Stimulated activated CD4-positive, alpha-beta T cell treated with anti-CD3 and anti-CD28 coated beads, Interleukin-12 subunit alpha, Interleukin-12 subunit beta, amount 100 ng/mL, for 4 hours (primary cell): ENCODE results near the gene OTUD4.
"Not testable (repeated sequence)": the region's sequence is repeated elsewhere in the genome, so short reads cannot be mapped to it uniquely, and the experiment has no call there.

Experiments used
- DNase-seq: peaks from one replicate; pipeline ENCODE4 v3.0.0-alpha.2; 2020

The OTUD4 gene

DNA sequence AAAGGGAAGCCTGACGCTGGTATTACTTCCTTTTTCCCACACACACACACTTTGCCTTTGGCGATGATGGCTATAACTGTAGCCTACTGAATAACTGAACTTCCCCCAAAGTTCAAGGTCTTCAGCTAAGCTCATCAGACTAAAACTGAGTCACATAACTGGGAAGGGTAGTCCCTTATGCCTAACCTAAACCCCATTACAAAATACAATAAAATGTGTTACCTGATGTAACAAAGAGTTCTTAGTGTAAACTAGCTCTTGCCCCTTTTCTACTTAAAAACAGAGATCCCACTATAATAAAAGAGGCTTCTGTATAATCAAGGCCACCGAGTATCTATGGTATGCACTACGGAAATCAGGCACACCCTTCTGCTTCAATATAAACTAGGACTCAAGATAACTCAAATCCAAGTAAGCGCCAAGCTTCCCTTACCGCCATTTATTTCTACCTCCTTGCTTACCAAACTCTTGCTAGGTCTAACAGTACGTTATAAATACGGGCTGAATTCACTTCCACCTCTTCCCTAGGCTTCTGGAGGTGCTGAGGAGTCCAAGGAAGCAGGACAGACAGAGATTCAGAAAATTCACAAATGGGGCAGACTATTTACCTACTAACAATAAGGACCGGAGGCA lies 2.4 kb downstream of the OTUD4 start:
- no peak for DNase-seq

DNA sequence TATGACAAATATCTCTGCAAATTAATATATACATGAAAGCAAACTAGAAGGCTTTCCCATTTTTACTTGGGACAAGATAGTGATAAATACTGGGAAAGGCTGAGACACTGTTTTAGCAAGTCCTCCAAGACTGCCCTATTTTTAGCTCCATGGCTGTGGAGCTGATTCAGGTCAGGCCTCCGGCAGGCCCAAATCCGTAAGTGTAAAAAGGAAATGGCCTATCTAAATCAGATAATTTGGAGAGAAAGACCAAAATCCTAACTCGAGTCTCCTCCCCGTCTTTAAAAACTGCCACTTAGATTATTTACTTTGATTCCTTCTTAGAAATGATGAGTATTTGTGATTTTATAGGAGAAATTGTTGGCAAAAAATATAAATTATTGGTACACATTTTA lies 2.9 kb downstream of the OTUD4 start:
- DNase-seq = no peak

DNA sequence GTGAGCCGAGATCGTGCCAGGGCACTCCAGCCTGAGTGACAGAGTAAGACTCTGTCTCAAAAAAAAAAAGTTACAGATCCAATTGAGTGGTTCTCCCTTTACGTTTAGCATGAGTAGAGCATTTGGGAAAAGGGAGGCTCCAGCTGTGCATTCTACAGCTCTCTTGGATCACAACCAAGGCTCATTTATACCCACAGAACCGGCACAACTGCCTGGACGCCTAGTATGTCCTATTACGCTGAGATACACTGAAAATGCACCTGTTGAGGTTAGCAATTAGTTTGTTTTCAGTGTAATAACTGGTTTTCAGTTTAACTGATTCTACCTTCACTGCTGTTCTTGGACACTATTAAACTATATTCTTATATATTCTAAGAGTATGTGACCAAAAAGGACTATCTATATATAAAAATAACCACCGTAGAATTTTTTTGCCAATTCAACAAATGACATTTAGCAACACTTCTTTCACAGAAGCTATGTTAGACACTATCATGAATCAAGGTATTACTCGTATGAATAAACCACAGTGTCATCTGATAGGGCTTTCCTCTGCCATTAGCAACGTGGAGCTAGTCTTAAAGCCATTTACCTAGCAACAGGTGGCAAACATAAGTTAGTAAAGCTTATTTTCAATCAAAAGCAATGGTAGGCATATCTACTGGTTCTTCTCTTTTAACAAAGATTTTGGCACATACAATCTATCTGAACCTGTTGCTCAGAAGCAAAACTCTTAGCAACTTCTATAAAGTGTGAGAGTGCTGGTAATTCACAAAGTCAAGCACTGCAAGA lies 3.6 kb downstream of the OTUD4 start:
- no peak for DNase-seq

DNA sequence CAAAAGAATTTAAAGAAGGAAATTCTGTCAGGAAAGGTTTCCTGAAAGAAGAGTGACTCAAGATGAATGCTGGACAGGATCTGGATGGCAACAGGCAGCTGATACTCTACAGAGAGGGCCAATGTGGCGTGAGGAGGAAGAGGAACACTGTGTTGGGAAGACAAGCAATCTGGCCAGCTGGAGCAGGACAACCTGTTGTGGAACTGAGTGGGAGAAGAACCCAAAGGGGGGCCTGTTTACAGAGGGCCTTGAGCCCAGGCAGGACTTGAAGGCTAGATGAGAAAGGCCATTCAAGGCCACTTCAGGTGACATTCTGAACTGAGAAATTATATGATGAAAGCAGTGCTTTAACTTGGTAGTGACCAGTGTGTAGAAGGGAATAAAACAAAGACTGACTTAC lies 8.5 kb downstream of the OTUD4 start:
- no peak for DNase-seq

DNA sequence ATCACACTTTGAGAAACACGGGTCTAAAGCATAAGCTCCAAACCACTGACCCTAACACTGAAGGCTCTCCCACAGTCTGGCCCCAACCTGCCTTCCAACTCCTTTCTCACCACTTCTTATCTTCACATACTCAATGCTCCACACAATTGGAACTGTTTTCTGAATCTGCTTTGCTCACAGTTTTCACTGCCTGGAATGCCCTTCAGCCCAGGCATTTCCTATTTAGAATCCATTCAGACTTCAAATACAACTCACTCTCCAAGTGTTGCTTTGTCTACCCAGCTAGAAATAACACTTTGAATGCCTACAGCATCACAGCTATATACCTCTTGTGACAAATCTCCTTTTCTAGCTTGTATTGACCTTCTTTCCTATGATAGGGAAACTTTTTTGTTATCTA lies 10.2 kb downstream of the OTUD4 start:
- DNase-seq = no peak

DNA sequence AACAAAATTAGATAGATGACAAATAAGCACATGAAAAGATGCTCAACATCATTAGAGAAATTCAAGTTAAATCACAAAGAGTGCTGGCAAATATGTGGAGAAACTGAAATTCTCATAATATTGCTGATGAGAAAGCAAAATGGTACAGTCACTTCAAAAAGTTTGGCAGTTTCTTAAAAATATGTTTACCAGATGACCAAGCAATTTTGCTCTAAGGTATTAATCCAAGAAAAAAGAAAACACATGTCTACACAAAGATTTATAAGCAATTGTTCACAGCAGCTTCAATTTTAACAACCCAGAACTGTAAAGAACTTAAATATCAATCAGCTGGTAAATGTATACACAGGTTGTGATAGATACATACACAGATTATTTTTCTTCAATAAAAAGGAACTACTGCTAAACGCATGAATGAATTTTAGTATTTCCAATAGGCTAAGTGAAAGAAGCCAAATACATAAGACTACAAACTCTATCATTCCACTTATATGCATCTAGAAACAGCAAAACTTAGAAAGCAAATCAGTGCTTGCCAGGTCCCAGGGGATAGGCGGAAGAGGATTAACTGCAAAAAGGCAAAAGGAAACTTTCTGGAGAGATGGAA lies 11.7 kb downstream of the OTUD4 start:
- no peak for DNase-seq

DNA sequence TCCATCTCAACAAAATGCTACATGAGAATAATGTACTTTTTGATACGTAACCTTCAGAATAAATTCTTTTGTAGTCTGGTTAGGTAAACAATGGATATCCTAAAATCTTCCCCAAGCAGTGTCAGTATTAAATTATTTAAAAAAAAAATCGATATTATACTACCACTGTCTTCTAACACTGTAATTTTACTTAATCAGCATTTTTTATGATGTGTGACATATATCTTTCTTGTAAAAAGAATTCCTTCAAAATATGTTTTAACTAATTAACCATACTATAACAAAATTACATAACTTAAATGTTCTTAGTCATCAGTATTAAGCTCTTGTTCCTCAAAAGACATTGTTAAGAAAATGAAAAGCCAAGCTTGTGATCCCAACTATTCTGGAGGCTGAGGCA lies 12.5 kb downstream of the OTUD4 start:
- no peak for DNase-seq

DNA sequence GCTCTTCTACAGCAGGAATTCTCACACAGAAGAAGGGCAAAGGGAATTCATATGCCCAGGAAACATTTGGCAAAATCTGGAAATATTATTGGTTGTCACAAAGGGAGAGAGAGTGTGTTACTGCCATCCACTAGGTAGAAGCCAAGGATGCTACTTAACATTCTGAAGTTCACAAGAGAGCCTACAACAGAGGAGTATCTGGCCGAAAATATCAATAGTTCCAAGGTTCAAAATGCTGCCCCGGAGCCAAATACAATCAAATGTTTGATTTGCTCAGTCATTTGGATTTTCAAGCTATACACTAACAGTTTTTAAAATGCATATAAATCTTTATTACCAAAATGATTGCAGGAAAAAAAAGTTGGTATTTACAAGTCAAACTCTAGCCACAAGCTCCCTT lies 18.8 kb downstream of the OTUD4 start:
- DNase-seq = no peak

DNA sequence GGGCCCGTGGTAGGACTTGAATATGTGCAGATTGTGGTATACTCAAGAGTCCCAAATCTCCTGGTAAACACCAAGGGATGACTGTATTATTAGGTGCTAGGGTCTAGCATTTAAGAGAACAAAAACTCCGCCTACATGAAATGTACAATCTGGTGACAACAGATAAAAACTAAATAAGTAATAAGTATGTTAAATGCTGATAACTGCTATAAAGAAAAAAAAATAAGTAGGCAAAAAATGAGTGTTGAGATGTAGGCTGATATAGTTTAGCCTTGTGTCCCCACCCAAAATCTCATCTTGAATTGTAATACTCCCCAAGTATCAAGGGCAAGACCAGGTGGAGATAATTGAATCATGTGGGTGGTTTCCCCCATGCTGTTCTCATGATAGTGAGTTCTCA lies 23.4 kb downstream of the OTUD4 start:
- DNase-seq = no peak

DNA sequence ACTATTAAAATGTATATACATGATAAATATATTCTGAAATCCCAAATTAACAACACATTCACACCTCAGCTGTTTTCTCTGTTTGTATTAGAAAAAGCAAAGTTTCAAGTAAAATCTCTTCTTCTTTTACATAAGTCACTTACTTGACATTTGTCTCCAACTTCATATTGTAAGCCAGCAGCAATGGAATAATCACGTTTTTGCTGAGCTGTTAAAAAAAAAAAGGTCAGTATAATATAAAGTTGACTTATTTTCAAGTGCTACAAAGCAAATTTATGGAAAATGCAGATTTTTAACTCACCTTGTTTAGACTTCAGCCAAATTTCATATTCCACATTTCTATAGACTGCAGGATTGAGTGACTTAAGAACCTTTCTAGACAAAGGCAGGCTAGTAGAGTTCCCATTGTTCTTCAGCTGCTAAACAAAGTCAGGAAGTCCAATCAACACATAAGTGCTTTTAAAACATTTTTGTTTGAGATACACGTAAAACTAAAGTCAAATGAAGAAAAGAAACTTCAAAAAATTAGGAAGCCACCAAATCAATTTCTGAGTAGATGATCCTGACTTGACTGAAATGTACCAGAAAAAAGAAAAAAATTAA lies 25.0 kb downstream of the OTUD4 start:
- DNase-seq = no peak

DNA sequence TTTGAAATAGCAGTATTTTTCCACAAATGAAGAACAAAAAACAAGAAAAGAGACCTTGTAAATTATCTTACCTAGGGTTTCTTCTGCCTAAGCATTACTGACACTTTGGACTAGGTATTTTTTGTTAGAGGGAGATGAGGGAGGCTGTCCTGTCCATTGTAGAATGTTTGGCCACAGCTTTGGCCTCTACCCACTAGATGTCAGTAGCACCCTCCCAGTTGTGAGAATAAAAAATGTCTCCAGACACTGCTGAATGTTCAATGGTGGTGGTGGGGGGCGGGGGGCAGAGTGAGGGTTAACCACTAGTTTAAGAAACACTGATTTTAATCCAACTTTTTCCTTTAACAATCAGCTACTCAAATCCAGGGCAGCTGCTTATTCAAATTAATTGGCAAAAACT lies 25.8 kb downstream of the OTUD4 start:
- DNase-seq = no peak

DNA sequence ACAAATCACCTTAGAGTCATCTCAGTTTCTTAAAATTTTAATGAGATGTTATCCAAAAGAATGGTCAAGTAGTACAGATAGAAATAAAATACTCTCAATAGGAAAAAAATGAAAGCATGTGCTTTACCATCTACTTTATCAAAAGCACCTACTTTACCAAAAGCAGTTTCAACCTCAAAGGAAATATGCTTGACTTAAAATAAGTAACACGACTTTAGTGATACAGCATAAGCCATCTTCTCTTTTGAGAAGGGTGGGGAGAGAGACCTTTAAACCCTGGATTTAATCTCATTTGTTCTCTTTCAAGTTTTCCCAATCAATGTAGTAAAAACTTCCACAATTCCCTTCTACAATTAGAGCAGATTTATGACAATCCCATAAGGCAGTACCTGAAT lies 26.5 kb downstream of the OTUD4 start:
- DNase-seq = no peak

DNA sequence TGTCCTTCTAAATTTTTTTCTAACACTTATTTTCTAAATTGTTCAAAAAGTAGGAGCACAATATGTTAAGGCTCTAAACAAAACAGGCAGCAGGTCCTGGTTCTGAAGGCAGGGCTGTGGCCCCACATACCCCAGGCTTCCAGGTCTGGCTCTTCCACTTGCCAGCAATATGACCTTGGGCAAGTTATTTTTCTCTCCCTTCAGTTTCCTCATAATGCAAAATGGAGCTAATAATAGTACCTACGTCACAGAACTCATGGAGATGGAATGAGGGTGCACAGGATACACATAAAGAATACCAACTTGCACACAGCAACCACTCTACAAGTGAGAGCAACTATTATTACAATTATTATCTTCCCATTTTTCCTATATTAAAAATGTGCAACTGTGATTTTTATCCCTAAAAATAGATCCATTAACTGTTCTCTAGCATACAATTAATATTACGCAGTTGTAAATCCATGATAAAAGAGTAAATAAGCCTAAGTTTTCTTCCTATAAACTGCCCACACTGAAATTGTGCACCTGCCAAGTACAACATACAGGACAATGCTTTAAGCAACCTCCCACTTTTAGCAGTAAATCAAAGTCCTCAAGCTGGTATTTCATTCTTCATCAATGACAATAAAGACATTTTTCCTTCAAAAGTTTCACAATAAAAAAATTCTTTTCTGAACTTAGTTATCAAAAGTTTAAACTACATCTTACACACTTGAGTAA lies 27.0 kb downstream of the OTUD4 start:
- no peak for DNase-seq

DNA sequence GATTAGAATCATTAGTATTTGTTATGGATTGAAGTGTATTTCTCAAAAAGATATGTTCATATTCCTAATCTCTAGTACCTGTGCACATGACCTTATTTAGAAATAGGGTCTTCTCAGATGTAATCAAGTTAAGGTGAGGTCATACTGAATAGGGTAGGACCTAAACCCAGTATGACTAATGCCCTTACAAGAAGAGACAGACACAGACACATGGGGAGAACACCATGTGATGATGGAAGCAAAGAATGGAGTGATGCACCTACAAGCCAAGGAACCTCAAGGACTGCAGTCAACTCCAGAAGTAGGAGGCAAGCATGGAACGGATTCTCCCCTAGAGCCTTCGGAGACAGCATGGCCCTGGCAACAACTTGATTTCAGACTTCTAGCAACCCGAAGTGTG lies 31.4 kb downstream of the OTUD4 start:
- no peak for DNase-seq

DNA sequence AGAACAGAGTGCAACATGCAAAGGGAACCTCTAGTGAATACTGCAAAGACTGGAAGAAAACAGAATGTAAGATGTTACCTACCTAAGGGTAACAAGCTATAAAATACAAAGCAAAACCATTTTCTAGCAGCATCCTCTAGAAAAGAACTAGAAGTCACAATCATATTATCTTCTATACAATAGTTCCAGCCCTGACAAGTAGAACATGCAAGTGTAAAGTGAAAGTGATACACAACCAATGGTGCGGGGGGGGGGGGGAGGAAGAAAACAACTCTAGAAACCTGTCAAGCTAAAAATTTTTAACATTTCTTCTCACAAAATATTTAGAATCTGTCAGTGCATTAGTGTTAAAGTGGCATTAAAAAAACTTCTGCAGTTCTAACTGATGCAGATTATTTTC lies 44.2 kb downstream of the OTUD4 start:
- not testable (repeated sequence) for DNase-seq

DNA sequence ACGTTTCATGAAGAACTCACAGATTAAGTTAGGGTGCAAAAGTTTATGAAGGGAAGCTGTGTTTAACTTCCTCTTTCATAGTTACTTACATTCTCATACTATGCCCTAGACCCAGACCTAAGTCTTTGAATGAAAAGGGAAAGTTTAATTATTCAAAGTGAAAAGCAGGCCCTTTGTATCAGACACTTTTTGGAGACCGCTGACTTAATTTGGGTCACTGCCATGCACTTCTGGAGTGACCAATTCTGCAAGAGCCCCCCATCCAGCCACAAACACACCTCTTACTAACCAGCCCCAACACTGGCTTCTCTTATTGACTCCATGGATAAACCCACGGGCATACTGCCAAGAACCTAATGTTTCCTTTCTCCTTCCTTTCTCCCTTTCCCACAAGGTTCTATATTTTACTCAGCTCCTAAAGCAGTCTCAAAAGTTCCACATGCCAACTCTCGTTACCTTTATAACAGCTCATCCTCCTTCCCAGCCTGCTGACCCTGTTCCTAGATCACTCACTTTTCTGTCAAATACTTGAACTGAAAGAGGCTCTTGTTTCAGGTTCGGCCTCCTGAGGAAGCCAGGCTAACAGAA lies 47.8 kb downstream of the OTUD4 start:
- no peak for DNase-seq

DNA sequence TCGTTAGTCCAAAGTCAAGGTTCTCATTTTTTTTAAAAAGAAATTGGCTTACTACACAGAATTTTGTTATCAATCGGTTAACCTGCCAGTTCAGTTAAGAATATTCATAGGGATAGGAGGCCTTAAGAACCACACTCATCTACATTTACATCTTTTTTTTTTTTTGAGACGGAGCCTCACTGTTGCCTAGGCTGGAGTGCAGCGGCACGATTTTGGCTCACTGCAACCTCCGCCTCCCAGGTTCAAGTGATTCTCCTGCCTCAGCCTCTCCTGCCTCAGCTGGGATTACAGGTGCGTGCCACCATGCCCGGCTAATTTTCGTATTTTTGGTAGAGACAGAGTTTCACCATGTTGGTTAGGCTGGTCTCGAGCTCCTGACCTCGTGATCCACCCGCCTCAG lies 48.5 kb downstream of the OTUD4 start:
- no peak for DNase-seq

DNA sequence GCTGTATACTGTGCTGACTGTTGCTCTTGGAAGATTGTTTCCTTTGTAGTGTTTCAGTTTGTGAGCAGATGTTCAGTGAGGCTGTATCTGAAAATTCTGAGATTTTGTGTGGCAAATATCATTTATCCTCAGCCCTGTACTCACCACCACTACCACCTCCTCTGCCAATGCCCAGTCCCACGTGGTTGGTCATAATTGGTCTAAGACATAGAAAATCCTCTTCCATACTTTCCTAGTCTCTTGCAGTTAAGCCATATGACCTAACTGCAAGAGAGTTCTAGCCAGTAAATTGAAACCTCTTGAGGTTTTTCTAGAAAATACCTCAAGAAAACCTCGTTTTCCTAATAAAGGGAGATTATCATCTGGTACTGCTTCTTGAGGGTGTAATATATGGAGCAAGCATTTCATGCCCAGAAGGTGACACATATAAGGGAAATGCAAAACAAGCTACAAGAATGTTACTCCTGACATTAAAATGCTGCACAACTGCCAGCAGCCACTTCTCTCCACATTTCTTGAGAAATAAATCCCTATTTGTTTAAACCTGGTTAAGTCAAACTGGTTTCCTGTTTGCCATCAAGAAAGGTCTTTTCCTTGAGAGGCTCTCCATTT lies 49.5 kb downstream of the OTUD4 start:
- DNase-seq = no peak

DNA sequence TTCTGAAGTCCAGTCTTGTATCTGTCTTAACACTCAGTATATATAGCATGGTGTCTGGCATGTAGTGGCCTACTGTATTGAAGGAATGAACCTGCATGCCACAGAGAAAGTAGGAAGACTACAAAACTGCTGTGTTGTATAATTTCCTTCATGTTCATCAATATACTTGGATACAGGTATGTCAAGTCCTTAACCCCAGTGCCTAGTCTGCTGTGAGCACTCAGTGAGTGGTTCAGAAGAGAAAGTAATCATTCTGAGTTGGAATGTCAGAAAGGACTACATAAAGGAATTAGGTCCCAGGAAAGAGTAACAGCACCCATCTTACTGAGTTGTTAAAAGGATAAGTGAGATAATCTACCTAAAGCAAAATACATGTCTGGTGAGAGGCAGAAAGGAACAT lies 50.3 kb downstream of the OTUD4 start:
- DNase-seq = no peak

DNA sequence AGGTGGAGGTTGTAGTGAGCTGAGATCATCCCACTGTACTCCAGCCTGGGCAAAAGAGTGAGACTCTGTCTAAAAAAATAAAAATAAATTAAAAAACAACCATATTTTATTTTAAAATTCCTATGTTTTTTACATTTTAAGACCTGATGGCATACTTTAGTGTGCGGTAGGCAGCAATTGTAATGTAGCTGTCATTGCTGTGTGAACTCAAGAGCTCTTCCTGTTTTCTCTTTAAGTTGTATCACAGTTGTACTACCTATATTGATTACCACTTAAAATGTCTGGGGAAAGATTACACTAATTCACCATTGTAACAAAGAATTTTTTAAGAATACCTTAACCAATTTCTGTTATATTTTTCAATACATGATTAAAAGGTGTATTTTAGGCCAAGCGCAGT lies 55.0 kb downstream of the OTUD4 start:
- no peak for DNase-seq

DNA sequence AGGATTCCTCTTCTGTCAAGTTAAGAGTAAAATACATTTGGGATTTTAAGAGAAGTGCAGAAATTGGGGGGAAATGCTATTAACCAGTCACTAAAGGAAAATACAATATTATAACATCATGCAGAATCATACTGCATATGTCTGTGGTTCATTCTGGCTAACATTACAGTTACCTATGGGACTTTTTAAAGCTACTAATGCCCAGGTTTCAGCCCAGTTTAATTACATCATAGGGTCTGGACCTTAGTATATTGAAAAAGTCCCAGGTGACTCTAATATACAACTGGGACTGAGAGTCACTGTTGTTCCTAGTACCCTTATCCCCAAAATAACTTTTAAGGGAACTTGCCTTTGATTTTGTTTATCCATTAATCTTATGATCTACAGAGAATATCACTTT lies 72.3 kb downstream of the OTUD4 start:
- DNase-seq = no peak

DNA sequence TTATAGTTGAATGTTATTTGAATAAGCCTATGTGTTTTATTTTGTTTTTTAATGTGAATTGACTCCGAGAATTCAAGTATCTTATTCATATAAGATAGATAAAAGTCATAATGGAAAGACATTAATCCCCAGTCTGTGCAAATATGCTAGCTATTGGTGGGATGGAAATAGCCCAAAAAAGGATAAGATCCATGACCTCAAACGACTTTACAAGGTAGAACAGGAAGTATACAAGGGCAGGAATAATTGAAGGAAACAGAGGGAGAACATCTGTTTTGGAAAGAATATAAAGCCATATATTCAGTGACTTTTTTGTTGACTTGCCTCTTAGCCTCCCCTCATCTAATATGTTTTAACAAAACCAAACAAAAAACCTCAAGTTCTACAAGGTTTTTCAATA lies 73.3 kb downstream of the OTUD4 start:
- no peak for DNase-seq

DNA sequence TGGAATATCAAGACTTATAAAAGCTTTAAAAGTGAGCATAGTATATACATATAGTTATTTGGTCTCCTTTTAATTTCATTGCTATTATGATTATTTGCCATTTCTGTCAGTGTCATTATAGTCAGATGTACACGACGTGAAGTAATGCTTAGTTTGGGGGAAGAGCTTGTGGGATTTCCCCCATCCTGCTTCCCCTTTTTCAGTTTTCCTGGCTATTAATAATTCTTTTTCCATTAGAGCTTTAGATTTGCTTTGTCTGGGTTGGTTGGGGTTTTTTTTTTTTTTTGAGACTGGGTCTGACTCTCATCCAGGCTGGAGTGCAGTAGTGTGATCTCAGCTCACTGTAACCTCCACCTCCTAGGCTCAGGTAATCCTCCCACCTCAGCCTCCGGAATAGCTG lies 76.9 kb downstream of the OTUD4 start:
- no peak for DNase-seq
